Loucy (cell line): ENCODE data around the gene OGN.

Experiments
- H2AFZ ChIP-seq: fragments of 200-600 bp; sonication (generic); 2 replicates; pipeline ENCODE4 v1.6.0; 2016; ENCODE audit warnings: antibody characterized with exemption, mild to moderate bottlenecking, low read length, moderate library complexity
- H3F3A ChIP-seq: fragments of 200-600 bp; 2 replicates; pipeline ENCODE4 v1.6.0; 2016; ENCODE audit warnings: antibody characterized with exemption, low read depth, mild to moderate bottlenecking
- H3K27me3 ChIP-seq: fragments of 200-600 bp; sonication (generic); 2 replicates; pipeline ENCODE4 v1.6.1; 2014; ENCODE audit warnings: low read length, mild to moderate bottlenecking; ENCODE audit not compliant: insufficient read depth, poor library complexity, severe bottlenecking
- H3K36me3 ChIP-seq: fragments of 200-600 bp; sonication (generic); 2 replicates; pipeline ENCODE4 v1.6.1; 2016; ENCODE audit warnings: low read length; ENCODE audit not compliant: insufficient read depth
- H3K4me1 ChIP-seq: fragments of 200-600 bp; sonication (generic); 2 replicates; pipeline ENCODE4 v1.5.1; 2014; ENCODE audit warnings: low read length, mild to moderate bottlenecking; ENCODE audit not compliant: insufficient read depth, poor library complexity, severe bottlenecking
- H3K4me2 ChIP-seq: fragments of 200-600 bp; sonication (generic); 2 replicates; pipeline ENCODE4 v1.6.0; 2014; ENCODE audit warnings: antibody characterized with exemption, low read length, low read depth, mild to moderate bottlenecking; ENCODE audit not compliant: poor library complexity, severe bottlenecking
- H3K4me3 ChIP-seq: fragments of 200-600 bp; sonication (generic); 2 replicates; pipeline ENCODE4 v1.5.1; 2014; ENCODE audit warnings: low read length, mild to moderate bottlenecking, mixed read lengths; ENCODE audit not compliant: poor library complexity, severe bottlenecking
- H3K79me2 ChIP-seq: fragments of 200-600 bp; sonication (generic); 2 replicates; pipeline ENCODE4 v1.6.1; 2014; ENCODE audit warnings: low read length; ENCODE audit not compliant: insufficient read depth
- H3K9ac ChIP-seq: fragments of 200-600 bp; sonication (generic); 2 replicates; pipeline ENCODE4 v1.6.0; 2014; ENCODE audit warnings: mild to moderate bottlenecking, low read depth, low read length, moderate library complexity; ENCODE audit not compliant: poor library complexity, severe bottlenecking
- H3K9me2 ChIP-seq: fragments of 200-600 bp; sonication (generic); replicated peaks from 2 replicates; pipeline ENCODE4 v1.6.1; 2016; ENCODE audit warnings: low read depth, low read length, mixed read lengths
- H3K9me3 ChIP-seq: fragments of 200-600 bp; sonication (generic); 2 replicates; pipeline ENCODE4 v1.6.1; 2014; ENCODE audit warnings: mild to moderate bottlenecking, antibody characterized with exemption, low read length, low read depth; ENCODE audit not compliant: insufficient read depth
- H4K20me1 ChIP-seq: fragments of 200-600 bp; sonication (generic); 2 replicates; pipeline ENCODE4 v1.6.0; 2014; ENCODE audit warnings: antibody characterized with exemption, low read length, mild to moderate bottlenecking; ENCODE audit not compliant: insufficient read depth, poor library complexity, severe bottlenecking
- CTCF ChIP-seq: fragments of 200-600 bp; sonication (generic); conservative IDR thresholded peaks from 2 replicates; pipeline ENCODE4 v1.5.1; 2014; ENCODE audit warnings: mild to moderate bottlenecking, antibody characterized with exemption, low read length
- EZH2phosphoT487 ChIP-seq: fragments of 200-600 bp; IDR thresholded peaks from 2 replicates; pipeline ENCODE4 v1.6.1; 2018; ENCODE audit warnings: antibody characterized with exemption, mild to moderate bottlenecking, moderate library complexity, borderline replicate concordance

Gene OGN

GRCh38 chr9:92435263-92435662 is 30.9 kb upstream of the OGN start:
- Histone ChIP-seq H3K4me3 (no peak overlapping the region), H3K36me3 (no peaks in the 10 kb centered on the region), H3K9me2 (no peaks in the 10 kb centered on the region), H3K27me3 (no peaks in the 10 kb centered on the region), H2AFZ (no peak overlapping the region), H3F3A (no peaks in the 10 kb centered on the region), H3K9ac (no peak overlapping the region), H3K4me2 (no peak overlapping the region), H3K9me3 (no peaks in the 10 kb centered on the region), H4K20me1 (no peaks in the 10 kb centered on the region), H3K4me1 (peaks cover 4% of the 10 kb centered on the region), H3K79me2 (no peaks in the 10 kb centered on the region)
- no peak for TF ChIP-seq CTCF
- TF ChIP-seq EZH2phosphoT487, result no peak

GRCh38 chr9:92432972-92433548 is 28.7 kb upstream of the OGN start:
- Histone ChIP-seq H2AFZ (no peak overlapping the region), H3K9me2 (no peaks in the 10 kb centered on the region), H3K79me2 (no peaks in the 10 kb centered on the region), H3F3A (no peaks in the 10 kb centered on the region), H3K4me1 (peaks cover 4% of the 10 kb centered on the region), H3K9me3 (no peaks in the 10 kb centered on the region), H3K36me3 (no peaks in the 10 kb centered on the region), H4K20me1 (no peaks in the 10 kb centered on the region), H3K4me2 (no peak overlapping the region), H3K27me3 (no peaks in the 10 kb centered on the region), H3K9ac (no peak overlapping the region), H3K4me3 (no peak overlapping the region)
- TF ChIP-seq CTCF (no peak), EZH2phosphoT487 (no peak)

GRCh38 chr9:92432350-92432749 is 28.0 kb upstream of the OGN start:
- peaks cover 4% of the 10 kb centered on the region for H3K4me1 ChIP-seq
- H4K20me1 ChIP-seq, result no peaks in the 10 kb centered on the region
- H3K9ac ChIP-seq, result no peak overlapping the region
- no peak overlapping the region for H2AFZ ChIP-seq
- no peaks in the 10 kb centered on the region for H3K79me2 ChIP-seq
- TF ChIP-seq EZH2phosphoT487, result no peak
- TF ChIP-seq CTCF, result no peak
- no peaks in the 10 kb centered on the region for H3K9me2 ChIP-seq
- no peaks in the 10 kb centered on the region for H3K36me3 ChIP-seq
- no peaks in the 10 kb centered on the region for H3K9me3 ChIP-seq
- no peak overlapping the region for H3K4me2 ChIP-seq
- no peaks in the 10 kb centered on the region for H3K27me3 ChIP-seq
- H3K4me3 ChIP-seq, result no peak overlapping the region
- no peaks in the 10 kb centered on the region for H3F3A ChIP-seq
